Activated CD4-positive, alpha-beta memory T cell treated with anti-CD3 and anti-CD28 coated beads for 36 hours (primary cell): ENCODE measurements around the gene DPH2. TPM values are rescaled to one million over a fixed set of nuclear protein-coding genes. Genes with fewer than 3 reads are reported as not detected.

Experiments
- CTCF ChIA-PET: fragments of 350-600 bp; sonication (Branson Sonifier 250); formaldehyde crosslinking; loops from one replicate; lab custom pipeline; 2021; ENCODE audit warnings: antibody characterized with exemption, inconsistent platforms; lab: Charles Lee
- POLR2A ChIA-PET: fragments of 350-600 bp; sonication (Branson Sonifier 250); formaldehyde crosslinking; loops from one replicate; lab custom pipeline; 2021; ENCODE audit warnings: antibody characterized with exemption; lab: Charles Lee
- DNase-seq: peaks from one replicate; pipeline ENCODE4 v3.0.0-alpha.2; 2020
- H3K27ac Mint-ChIP-seq: one replicate; pipeline ENCODE4 v1.8.0; 2021; ENCODE audit warnings: mixed read lengths
- H3K27me3 Mint-ChIP-seq: one replicate; pipeline ENCODE4 v1.8.0; 2021; ENCODE audit warnings: mixed read lengths
- H3K36me3 Mint-ChIP-seq: one replicate; pipeline ENCODE4 v1.8.0; 2021; ENCODE audit warnings: mixed read lengths
- H3K4me1 Mint-ChIP-seq: one replicate; pipeline ENCODE4 v1.8.0; 2021; ENCODE audit warnings: low read depth, mixed read lengths
- H3K4me3 Mint-ChIP-seq: one replicate; pipeline ENCODE4 v1.8.0; 2021; ENCODE audit warnings: mild to moderate bottlenecking, mixed read lengths
- H3K9me3 Mint-ChIP-seq: one replicate; pipeline ENCODE4 v1.8.0; 2021; ENCODE audit warnings: mixed read lengths
- intact Hi-C: fragments of 100-400 bp; cut with micrococcal nuclease; formaldehyde crosslinking; loops from one replicate; pipeline ENCODE4 v1.15.1; 2023
- total RNA-seq, 2 experiments: library from RNA; stranded (reverse); gene quantifications; one replicate each; pipeline ENCODE4 v1.2.3, GENCODE V29; 2021

DPH2 gene
- total RNA-seq, 2 experiments from 2014 or later = 24.8 to 26.9 TPM

- POLR2A ChIA-PET = interaction anchor here (1.5 to 2.6 kb wide), 2 partner anchors 36 to 263 kb away, joined by 3 to 7 read pairs; partner anchors contain the start of genes ARTN and ST3GAL3
- H3K27ac Mint-ChIP-seq = peak overlapping the region; percentile 15
- peaks cover 13% of the 10 kb centered on the region for H3K36me3 Mint-ChIP-seq
- intact Hi-C loops = loop anchor here (5.0 kb wide), 1 partner anchor 242 kb away; the partner anchor contains the start of gene DMAP1
- DNase-seq = no peak
- H3K9me3 Mint-ChIP-seq = no peaks in the 10 kb centered on the region
- peaks cover 30% of the 10 kb centered on the region for H3K4me1 Mint-ChIP-seq
- CTCF ChIA-PET = interaction anchor here (0.9 to 2.6 kb wide), 3 partner anchors 24 to 77 kb away, joined by 3 to 12 read pairs (median 10); partner anchors contain the start of gene IPO13
- peak overlapping the region; percentile 95 for H3K4me3 Mint-ChIP-seq
- no peaks in the 10 kb centered on the region for H3K27me3 Mint-ChIP-seq
Measured at GRCh38 chr1:43970502-43970901, 692 bp downstream of the DPH2 start.

GRCh38 chr1:43970911-43971310, 1.1 kb downstream of the DPH2 start:
- Mint-ChIP-seq H3K4me3 (peak overlapping the region; percentile 95), H3K27me3 (no peaks in the 10 kb centered on the region), H3K36me3 (peaks cover 13% of the 10 kb centered on the region), H3K27ac (no peak overlapping the region), H3K9me3 (no peaks in the 10 kb centered on the region), H3K4me1 (peaks cover 34% of the 10 kb centered on the region)
- intact Hi-C loops = loop anchor here (5.0 kb wide), 1 partner anchor 241 kb away; the partner anchor contains the start of gene DMAP1
- ChIA-PET CTCF (interaction anchor here (0.9 to 2.6 kb wide), 3 partner anchors 25 to 76 kb away, joined by 3 to 12 read pairs (median 10); partner anchors contain the start of gene IPO13), POLR2A (interaction anchor here (1.5 to 2.6 kb wide), 2 partner anchors 36 to 264 kb away, joined by 3 to 7 read pairs; partner anchors contain the start of genes ARTN and ST3GAL3)
- DNase-seq = no peak

GRCh38 chr1:43971336-43971980, 1.6 kb downstream of the DPH2 start:
- H3K36me3 Mint-ChIP-seq = peaks cover 16% of the 10 kb centered on the region
- POLR2A ChIA-PET = interaction anchor here (1.5 to 2.6 kb wide), 2 partner anchors 37 to 264 kb away, joined by 3 to 7 read pairs; partner anchors contain the start of genes ARTN and ST3GAL3
- no peaks in the 10 kb centered on the region for H3K27me3 Mint-ChIP-seq
- no peak overlapping the region for H3K27ac Mint-ChIP-seq
- no peaks in the 10 kb centered on the region for H3K9me3 Mint-ChIP-seq
- CTCF ChIA-PET = interaction anchor here (0.9 to 2.0 kb wide), 3 partner anchors 24 to 37 kb away, joined by 3 to 10 read pairs (median 6); partner anchors contain the start of gene IPO13
- DNase-seq = no peak
- peaks cover 39% of the 10 kb centered on the region for H3K4me1 Mint-ChIP-seq
- intact Hi-C loops = loop anchor here (5.0 kb wide), 1 partner anchor 241 kb away; the partner anchor contains the start of gene DMAP1
- H3K4me3 Mint-ChIP-seq = peak overlapping the region; percentile 95

GRCh38 chr1:43973981-43974442, 4.2 kb downstream of the DPH2 start:
- Mint-ChIP-seq H3K9me3 (no peaks in the 10 kb centered on the region), H3K27ac (peak overlapping the region; percentile 89), H3K4me1 (peaks cover 63% of the 10 kb centered on the region), H3K4me3 (peak overlapping the region; percentile 83), H3K36me3 (peaks cover 31% of the 10 kb centered on the region), H3K27me3 (no peaks in the 10 kb centered on the region)
- no peak for DNase-seq
- intact Hi-C loops = loop anchor here (1.0 to 5.0 kb wide), 2 partner anchors 28 to 238 kb away; partner anchors contain the start of genes DMAP1 and IPO13
- ChIA-PET POLR2A (interaction anchor here (0.9 to 2.4 kb wide), 3 partner anchors 17 to 27 kb away, joined by 3 to 7 read pairs (median 7); partner anchors contain the start of gene IPO13), CTCF (interaction anchor here (2.1 to 2.7 kb wide), 2 partner anchors 39 to 210 kb away, joined by 11 to 15 read pairs; no protein-coding TSS in a partner anchor)

GRCh38 chr1:43974443-43975248, 4.8 kb downstream of the DPH2 start, which contains the start of gene ATP6V0B:
TSS of gene ATP6V0B (plus strand) at chr1:43974960. CDS start at chr1:43975041, 81 bp downstream.
- ChIA-PET CTCF (interaction anchor here (0.8 to 2.7 kb wide), 5 partner anchors 10 to 211 kb away, joined by 3 to 15 read pairs (median 3); no protein-coding TSS in a partner anchor), POLR2A (interaction anchor here (0.6 to 2.4 kb wide), 6 partner anchors 14 to 756 kb away, joined by 3 to 7 read pairs (median 5); partner anchors contain the start of genes IPO13 and RNU5D-1)
- peaks cover 31% of the 10 kb centered on the region for H3K36me3 Mint-ChIP-seq
- peaks cover 57% of the 10 kb centered on the region for H3K4me1 Mint-ChIP-seq
- peak; percentile 98 for DNase-seq
- no peaks in the 10 kb centered on the region for H3K27me3 Mint-ChIP-seq
- H3K9me3 Mint-ChIP-seq = no peaks in the 10 kb centered on the region
- intact Hi-C loops = loop anchor here (1.0 to 5.0 kb wide), 2 partner anchors 28 to 238 kb away; partner anchors contain the start of genes DMAP1 and IPO13
- H3K27ac Mint-ChIP-seq = peak within 1 kb of the TSS; percentile 89
- H3K4me3 Mint-ChIP-seq = peak within 1 kb of the TSS; percentile 83

- peaks cover 31% of the 10 kb centered on the region for H3K36me3 Mint-ChIP-seq
- peak; percentile 50 for DNase-seq
- peaks cover 61% of the 10 kb centered on the region for H3K4me1 Mint-ChIP-seq
- POLR2A ChIA-PET = interaction anchor here (0.6 to 2.4 kb wide), 7 partner anchors 13 to 756 kb away, joined by 3 to 7 read pairs (median 4); partner anchors contain the start of genes IPO13, RNU5D-1 and SLC6A9
- H3K4me3 Mint-ChIP-seq = peak overlapping the region; percentile 83
- intact Hi-C loops = no loop called here
- H3K27me3 Mint-ChIP-seq = no peaks in the 10 kb centered on the region
- peak overlapping the region; percentile 78 for H3K27ac Mint-ChIP-seq
- CTCF ChIA-PET = interaction anchor here (0.6 to 2.7 kb wide), 8 partner anchors 11 to 212 kb away, joined by 3 to 15 read pairs (median 4); partner anchors contain the start of gene IPO13
- H3K9me3 Mint-ChIP-seq = no peaks in the 10 kb centered on the region
Measured at GRCh38 chr1:43975249-43975961, 5.6 kb downstream of the DPH2 start.

GRCh38 chr1:43976045-43976444, 6.2 kb downstream of the DPH2 start:
- ChIA-PET CTCF (interaction anchor here (0.6 to 2.7 kb wide), 7 partner anchors 12 to 212 kb away, joined by 3 to 15 read pairs (median 4); partner anchors contain the start of gene IPO13), POLR2A (interaction anchor here (0.8 to 2.4 kb wide), 4 partner anchors 13 to 755 kb away, joined by 4 to 7 read pairs (median 5); partner anchors contain the start of genes IPO13, RNU5D-1 and SLC6A9)
- Mint-ChIP-seq H3K36me3 (peaks cover 35% of the 10 kb centered on the region), H3K27ac (no peak overlapping the region), H3K9me3 (no peaks in the 10 kb centered on the region), H3K27me3 (no peaks in the 10 kb centered on the region), H3K4me3 (peak overlapping the region; percentile 83), H3K4me1 (peaks cover 60% of the 10 kb centered on the region)
- DNase-seq = no peak
- intact Hi-C loops = no loop called here

GRCh38 chr1:43976890-43977289, 7.1 kb downstream of the DPH2 start:
- H3K27me3 Mint-ChIP-seq = no peaks in the 10 kb centered on the region
- H3K4me3 Mint-ChIP-seq = no peak overlapping the region
- CTCF ChIA-PET = interaction anchor here (1.4 kb wide), 1 partner anchor 28 kb away, joined by 5 read pairs; no protein-coding TSS in a partner anchor
- no peak overlapping the region for H3K27ac Mint-ChIP-seq
- peaks cover 35% of the 10 kb centered on the region for H3K36me3 Mint-ChIP-seq
- POLR2A ChIA-PET = no interaction called here
- no peaks in the 10 kb centered on the region for H3K9me3 Mint-ChIP-seq
- intact Hi-C loops = no loop called here
- H3K4me1 Mint-ChIP-seq = peaks cover 57% of the 10 kb centered on the region
- no peak for DNase-seq

GRCh38 chr1:43977376-43978263, 7.8 kb downstream of the DPH2 start:
- peaks cover 59% of the 10 kb centered on the region for H3K4me1 Mint-ChIP-seq
- CTCF ChIA-PET = interaction anchor here (0.6 kb wide), 1 partner anchor 58 kb away, joined by 3 read pairs; no protein-coding TSS in a partner anchor
- H3K36me3 Mint-ChIP-seq = peaks cover 28% of the 10 kb centered on the region
- no peaks in the 10 kb centered on the region for H3K9me3 Mint-ChIP-seq
- no peak for DNase-seq
- POLR2A ChIA-PET = no interaction called here
- H3K4me3 Mint-ChIP-seq = peak overlapping the region; percentile 75
- intact Hi-C loops = no loop called here
- H3K27ac Mint-ChIP-seq = no peak overlapping the region
- H3K27me3 Mint-ChIP-seq = no peaks in the 10 kb centered on the region

- intact Hi-C loops = no loop called here
- no peak for DNase-seq
- H3K27ac Mint-ChIP-seq = no peak overlapping the region
- ChIA-PET CTCF (no interaction called here), POLR2A (no interaction called here)
- H3K27me3 Mint-ChIP-seq = no peaks in the 10 kb centered on the region
- peaks cover 24% of the 10 kb centered on the region for H3K36me3 Mint-ChIP-seq
- H3K4me3 Mint-ChIP-seq = peak overlapping the region; percentile 75
- H3K9me3 Mint-ChIP-seq = no peaks in the 10 kb centered on the region
- peaks cover 57% of the 10 kb centered on the region for H3K4me1 Mint-ChIP-seq
Measured at GRCh38 chr1:43978264-43978550, 8.4 kb downstream of the DPH2 start.
